PFSK-1 (cell line): ENCODE results near the gene NR1I3.

Experiments used
- FOXP2 ChIP-seq: optimal IDR thresholded peaks from 2 replicates; pipeline ENCODE3; 2011; ENCODE audit warnings: borderline replicate concordance, control low read depth, inconsistent platforms; ENCODE audit not compliant: insufficient read depth; ENCODE audit errors: extremely low read length, extremely low read depth
- POLR2AphosphoS5 ChIP-seq: IDR thresholded peaks from 2 replicates; pipeline ENCODE4 v1.6.1; 2012; ENCODE audit warnings: low read depth, mild to moderate bottlenecking, control low read depth, low read length, moderate library complexity
- REST ChIP-seq, 2 experiments: IDR thresholded peaks; 2 replicates each; pipeline versions ENCODE4 v1.6.1 to v1.8.0; 2011 to 2012; ENCODE audit warnings: low read depth in 2 of 2, low read length in 2 of 2, control low read depth in 1 of 2, inconsistent platforms in 1 of 2, mild to moderate bottlenecking in 1 of 2, moderate library complexity in 1 of 2; ENCODE audit not compliant: insufficient read depth in 1 of 2
- SIN3A ChIP-seq: IDR thresholded peaks from 2 replicates; pipeline ENCODE4 v1.6.1; 2012; ENCODE audit warnings: mild to moderate bottlenecking, low read length, moderate library complexity, borderline replicate concordance; ENCODE audit not compliant: insufficient read depth
- TAF1 ChIP-seq: IDR thresholded peaks from 2 replicates; pipeline ENCODE4 v1.6.1; 2012; ENCODE audit warnings: low read length, control low read depth, borderline replicate concordance; ENCODE audit not compliant: insufficient read depth

Gene NR1I3

GRCh38 chr1:161259345-161259702 lies 21.3 kb upstream of the NR1I3 start:
- TF ChIP-seq FOXP2 (no peak), REST (IDR thresholded peaks at IDR 0.05; ENCODE audit: insufficient read depth in 1 of 2, low read depth in 2 of 2, low read length in 2 of 2) (no peak), POLR2AphosphoS5 (no peak), SIN3A (no peak), TAF1 (no peak)

DNA sequence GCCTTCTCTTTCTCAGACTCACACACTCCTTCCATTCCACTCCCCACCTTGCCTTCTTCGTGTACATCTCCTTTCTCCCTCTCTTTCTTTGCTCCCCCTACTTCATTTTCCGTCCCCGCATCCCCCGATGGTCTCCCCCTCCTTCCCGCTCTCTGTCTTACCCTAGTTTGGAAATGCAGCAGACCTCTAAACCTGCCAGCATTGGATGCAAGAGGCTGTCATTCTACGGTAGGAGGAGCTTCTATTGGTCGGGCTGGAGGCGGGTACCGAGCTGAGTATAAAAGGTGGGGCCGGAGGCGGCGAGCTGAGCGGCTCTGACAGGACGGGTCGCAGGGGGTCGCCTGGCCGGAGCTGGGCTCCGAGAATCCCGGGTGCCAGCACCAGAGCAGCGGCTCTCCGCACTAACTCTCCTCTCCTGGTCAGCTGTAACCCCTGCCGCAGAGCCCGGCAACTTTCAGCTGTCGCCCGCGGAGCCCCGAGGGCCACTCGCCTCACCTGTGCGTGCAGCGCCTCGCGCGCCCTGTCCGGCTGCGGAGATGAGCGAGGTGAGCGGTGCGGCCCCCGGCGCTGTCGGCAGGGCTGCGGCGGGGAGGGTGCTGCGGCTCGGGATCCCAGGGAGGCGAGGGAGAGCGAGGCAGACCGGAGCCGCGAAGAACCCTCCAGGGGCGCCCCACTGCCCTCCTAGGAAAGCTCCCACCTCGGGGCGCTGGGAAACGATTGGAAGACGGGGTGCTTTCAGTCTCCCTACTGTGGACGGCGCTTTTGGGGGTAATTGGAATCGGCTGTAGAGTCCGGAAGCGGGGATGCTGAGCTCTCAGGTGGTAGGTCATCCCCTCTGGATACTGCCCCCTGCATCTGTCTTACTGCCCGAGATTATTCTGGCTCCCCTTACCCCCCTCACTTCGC lies 20.7 kb upstream of the NR1I3 start, which contains the start of gene PCP4L1:
Gene PCP4L1 (plus strand): TSS at position 307 of the 906 bp plus-strand sequence. CDS start 230 bp downstream, at position 537.
- TF ChIP-seq REST (IDR thresholded peaks at IDR 0.05; ENCODE audit: insufficient read depth in 1 of 2, low read depth in 2 of 2, low read length in 2 of 2) (no peak), SIN3A (no peak), TAF1 (no peak), POLR2AphosphoS5 (no peak), FOXP2 (no peak)

- TF ChIP-seq TAF1 (no peak), REST (IDR thresholded peaks at IDR 0.05; ENCODE audit: insufficient read depth in 1 of 2, low read depth in 2 of 2, low read length in 2 of 2) (no peak), FOXP2 (no peak), SIN3A (no peak), POLR2AphosphoS5 (no peak)
Observed at GRCh38 chr1:161251579-161251978, 13.6 kb upstream of the NR1I3 start.

DNA sequence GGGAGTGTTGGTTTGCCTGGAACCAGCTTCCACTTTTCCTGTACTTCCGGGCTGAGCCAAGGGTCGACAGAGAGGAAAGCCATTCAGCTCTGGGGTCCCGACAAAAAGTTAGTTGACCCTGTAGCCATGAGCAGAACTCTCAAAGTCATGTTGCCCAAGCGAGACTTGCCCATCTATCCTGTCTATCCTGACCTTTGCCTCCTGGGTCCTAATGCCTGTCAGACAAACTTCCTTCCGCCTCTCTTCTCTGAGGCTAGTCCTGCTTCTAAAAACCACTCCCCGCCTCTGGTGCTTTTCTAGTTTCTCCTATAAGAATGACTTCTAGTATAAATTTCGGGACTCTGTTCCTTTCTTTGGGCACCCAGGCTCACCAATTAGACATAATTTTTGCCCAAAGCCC lies 12.8 kb upstream of the NR1I3 start:
- TF ChIP-seq TAF1 (no peak), SIN3A (no peak), POLR2AphosphoS5 (no peak), REST (IDR thresholded peaks at IDR 0.05; ENCODE audit: insufficient read depth in 1 of 2, low read depth in 2 of 2, low read length in 2 of 2) (no peak), FOXP2 (no peak)

GRCh38 chr1:161244888-161245287 lies 6.9 kb upstream of the NR1I3 start:
- TF ChIP-seq POLR2AphosphoS5 (no peak), REST (IDR thresholded peaks at IDR 0.05; ENCODE audit: insufficient read depth in 1 of 2, low read depth in 2 of 2, low read length in 2 of 2) (no peak), TAF1 (no peak), FOXP2 (no peak)
